NCI-H2196 treated with DMSO at 0.1 percent for 48 hours (cell line): ENCODE measurements around the gene CHP1.
"Not testable (repeated sequence)": the region's sequence is repeated elsewhere in the genome, so short reads cannot be mapped to it uniquely, and the experiment has no call there.

Experiments used
- DNase-seq: peaks from one replicate; lab custom pipeline; 2025; ENCODE audit not compliant: unreplicated experiment; lab: John Stamatoyannopoulos, UW

The CHP1 gene

GRCh38 chr15:41256103-41256502 lies 25.0 kb downstream of the CHP1 start:
- no peak for DNase-seq

DNA sequence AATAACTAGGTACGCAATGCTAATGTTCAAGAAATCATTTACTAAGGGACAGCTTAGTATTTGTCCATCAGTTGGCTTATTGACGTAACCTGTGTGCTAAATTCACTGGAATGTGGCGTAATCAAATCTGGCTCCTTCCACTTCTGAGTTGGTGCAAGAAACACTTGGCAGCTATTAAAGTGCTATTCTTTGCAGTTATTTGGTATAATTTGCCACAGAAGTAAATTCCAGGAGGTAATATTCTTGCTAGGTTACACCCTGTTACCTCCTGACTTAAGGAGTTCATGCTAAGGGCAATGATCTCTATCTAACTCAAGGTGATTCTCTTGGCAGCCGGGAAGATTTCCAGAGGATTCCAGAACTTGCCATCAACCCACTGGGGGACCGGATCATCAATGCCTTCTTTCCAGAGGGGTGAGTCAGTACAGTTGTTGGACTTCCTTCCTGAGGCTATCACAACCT lies 25.5 kb downstream of the CHP1 start:
- DNase-seq, result no peak

GRCh38 chr15:41258750-41259471 lies 27.8 kb downstream of the CHP1 start:
- no peak for DNase-seq

DNA sequence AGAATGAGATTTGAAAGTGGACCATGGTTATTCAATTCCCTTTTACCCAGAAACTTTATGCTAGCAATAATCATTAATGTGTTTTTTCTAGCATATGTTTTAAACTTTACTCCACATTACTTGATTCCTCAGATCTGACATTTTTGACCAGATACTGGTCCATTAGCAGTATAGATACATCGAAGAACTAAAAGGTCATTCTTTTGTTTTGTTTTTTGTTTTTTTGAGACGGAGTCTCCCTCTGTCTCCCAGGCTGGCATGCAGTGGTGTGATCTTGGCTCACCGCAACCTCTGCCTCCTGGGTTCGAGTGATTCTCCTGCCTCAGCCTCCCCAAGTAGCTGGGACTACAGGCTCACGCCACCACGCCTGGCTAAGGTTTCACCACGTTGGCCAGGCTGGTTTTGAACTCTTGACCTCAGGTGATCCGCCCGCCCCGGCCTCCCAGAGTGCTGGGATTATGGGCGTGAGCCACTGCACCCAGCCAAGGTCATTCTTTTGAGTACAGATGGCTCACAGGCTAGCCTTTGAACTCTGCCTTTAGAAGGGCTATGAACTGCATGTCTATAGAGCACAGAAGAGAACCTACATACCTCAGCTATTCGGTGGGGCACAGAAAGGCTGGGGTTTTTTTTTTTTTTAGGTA lies 28.6 kb downstream of the CHP1 start:
- no peak for DNase-seq

- not testable (repeated sequence) for DNase-seq
These were observed 29.9 kb downstream of the CHP1 start for GRCh38 chr15:41260924-41261323.

DNA sequence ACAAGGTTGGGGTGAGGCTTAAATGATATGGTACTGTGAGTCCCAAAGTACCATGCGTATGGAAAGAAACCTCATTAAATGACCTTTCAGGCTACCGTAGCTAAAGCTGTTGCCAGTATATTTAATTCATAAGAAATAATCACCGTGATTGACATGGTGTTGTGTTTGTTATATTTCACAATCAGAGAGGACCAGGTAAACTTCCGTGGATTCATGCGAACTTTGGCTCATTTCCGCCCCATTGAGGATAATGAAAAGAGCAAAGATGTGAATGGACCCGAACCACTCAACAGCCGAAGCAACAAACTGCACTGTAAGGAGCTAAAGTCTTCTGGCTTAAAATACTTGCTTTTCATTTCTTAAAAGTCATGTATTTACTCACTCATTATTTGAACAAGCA lies 31.5 kb downstream of the CHP1 start:
- DNase-seq, result no peak

- DNase-seq, result no peak
These were observed 32.9 kb downstream of the CHP1 start for GRCh38 chr15:41263891-41264351.

DNA sequence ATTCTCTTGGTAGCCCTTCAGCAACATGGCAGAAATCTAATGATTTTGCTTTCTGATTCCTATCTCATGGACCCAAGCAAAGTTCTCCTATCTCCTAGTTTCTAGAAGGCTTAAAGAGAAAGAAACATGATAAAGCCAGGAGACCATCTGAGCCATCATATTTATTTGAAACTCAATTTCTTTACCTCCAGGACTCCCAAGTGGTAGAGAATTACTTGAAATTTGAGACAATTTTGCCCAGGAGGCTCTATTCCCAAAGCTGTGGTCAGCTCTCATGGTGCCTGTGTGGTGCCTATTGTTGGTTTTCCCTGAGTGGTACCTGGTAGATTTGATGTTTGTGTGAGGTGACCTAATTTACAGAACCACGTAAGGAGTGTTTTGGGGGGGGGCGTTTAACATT lies 38.8 kb downstream of the CHP1 start:
- DNase-seq, result no peak

DNA sequence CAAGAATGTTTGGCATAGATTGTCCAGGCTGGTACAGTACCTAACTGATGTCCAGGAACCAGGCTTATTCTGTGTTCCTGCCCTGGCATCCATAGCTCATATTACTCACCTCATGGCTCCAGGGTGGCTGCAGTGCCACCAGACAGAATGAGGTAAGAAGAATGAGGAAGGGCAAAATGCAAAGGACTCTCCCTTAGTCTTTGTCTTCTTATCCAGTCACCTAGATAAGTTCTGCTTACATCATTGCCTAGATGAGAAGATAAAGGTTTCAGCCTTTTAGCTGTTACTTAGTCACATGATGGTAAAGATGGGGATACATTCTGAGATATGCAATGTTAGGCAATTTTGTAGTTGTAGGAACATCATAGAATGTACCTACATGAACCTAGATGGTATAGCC lies 45.8 kb downstream of the CHP1 start:
- no peak for DNase-seq

GRCh38 chr15:41278319-41278718 lies 47.3 kb downstream of the CHP1 start:
- DNase-seq, result no peak

GRCh38 chr15:41279535-41280283 lies 48.6 kb downstream of the CHP1 start:
- no peak for DNase-seq

GRCh38 chr15:41281236-41281635 lies 50.2 kb downstream of the CHP1 start:
- no peak for DNase-seq

DNA sequence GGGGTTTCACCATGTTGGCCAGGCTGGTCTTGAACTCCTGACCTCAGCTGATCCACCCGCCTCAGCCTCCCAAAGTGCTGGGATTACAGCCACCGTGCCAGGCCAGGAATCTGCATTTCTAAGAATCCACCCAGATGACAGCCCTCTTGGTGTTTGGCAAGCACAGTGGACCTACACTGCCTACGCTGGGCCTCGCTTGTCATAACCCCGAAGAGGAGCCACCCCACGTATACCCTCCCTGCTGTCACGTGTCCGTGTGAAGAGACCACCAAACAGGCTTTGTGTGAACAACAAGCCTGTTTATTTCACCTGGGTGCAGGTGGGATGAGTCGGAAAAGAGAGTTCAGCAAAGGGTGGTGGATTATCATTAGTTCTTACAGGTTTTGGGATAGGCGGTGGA lies 51.4 kb downstream of the CHP1 start:
- DNase-seq, result not testable (repeated sequence)

- not testable (repeated sequence) for DNase-seq
These were observed 52.0 kb downstream of the CHP1 start for GRCh38 chr15:41282980-41283652.

DNA sequence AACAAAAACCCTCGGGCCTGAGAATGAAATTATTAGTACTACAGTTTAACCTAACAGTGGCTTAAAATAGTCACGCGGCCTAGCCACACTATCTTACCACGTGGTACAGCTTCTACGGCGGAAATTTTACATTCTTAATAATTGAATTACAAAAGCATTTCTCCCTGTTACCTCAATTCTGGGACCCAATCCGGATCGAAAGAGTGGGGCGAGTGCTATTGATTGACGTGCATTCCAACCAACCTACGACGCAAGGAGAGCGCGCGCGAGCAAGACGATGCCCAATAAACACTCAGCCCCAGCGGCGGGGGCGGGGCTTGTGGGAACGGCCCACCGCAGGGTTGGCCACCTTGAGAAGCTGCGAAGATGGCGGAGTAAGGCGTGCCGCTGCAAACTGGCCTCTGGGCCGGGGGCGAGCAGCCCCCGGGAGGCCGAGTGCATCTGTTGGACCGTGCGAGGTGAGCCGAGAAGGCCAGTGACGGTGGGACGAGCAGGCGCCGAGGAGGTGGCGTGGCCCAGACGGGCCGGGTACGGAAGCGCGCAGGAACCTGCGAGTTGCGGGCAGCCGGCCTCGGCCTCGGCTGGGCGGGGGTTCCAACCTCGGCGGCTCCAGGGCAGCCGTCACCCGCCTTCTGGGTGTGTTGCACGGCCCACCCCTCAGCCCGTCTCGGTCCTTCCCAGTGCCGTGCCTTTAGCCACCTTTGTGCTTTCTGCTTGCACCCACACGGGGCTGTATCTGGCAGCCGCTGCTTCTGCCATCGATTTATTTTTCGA lies 52.8 kb downstream of the CHP1 start:
- peak; percentile 77 for DNase-seq

- no peak for DNase-seq
These were observed 53.5 kb downstream of the CHP1 start for GRCh38 chr15:41284427-41285177.

DNA sequence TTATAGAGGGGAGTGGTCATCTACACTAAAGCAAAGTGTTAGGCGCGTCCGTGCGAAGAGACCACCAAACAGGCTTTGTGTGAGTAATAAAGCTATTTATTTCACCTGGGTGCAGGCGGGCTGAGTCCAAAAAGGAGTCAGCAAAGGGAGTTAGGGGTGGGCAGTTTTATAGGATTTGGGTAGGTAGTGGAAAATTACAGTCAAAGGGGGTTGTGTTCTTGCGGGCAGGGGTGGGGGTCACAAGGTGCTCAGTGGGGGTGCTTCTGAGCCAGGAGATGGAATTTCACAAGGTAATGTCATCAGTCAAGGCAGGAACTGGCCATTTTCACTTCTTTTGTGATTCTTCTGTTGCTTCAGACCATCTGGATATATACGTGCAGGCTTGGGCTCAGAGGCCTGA lies 54.2 kb downstream of the CHP1 start:
- no peak for DNase-seq

GRCh38 chr15:41286665-41287333 lies 55.7 kb downstream of the CHP1 start:
- DNase-seq, result no peak

DNA sequence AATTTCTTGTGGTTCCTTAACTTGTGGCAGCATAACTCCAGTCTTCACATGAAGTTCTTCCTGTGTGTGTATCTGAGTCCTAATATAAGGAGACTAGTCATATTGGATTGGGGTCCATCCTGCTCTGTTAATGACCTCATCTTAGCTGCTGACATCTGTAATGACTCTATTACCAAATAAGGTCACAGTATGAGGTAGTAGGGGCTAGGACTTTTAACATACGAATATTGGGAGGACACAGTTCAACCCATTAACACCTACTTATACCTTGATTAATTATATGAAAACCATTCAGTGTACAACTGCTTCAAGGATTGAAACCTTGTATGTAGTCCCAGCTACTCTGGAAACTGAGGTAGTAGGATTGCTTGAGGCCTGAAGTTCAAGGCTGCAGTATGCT lies 57.4 kb downstream of the CHP1 start:
- no peak for DNase-seq
